Testis (tissue), 3 donors: Measurements from ENCODE around the gene ABHD15. TPM values are rescaled to one million over a fixed set of nuclear protein-coding genes. Genes with fewer than 3 reads are reported as not detected.

Experiments
- DNase-seq: peaks from one replicate; pipeline ENCODE4 v3.0.0-alpha.2; 2019
- H3K27ac ChIP-seq, 2 donors: fragments of 200-600 bp; sonication (generic); one replicate each; pipeline ENCODE4 v1.5.1; 2019
- H3K27me3 ChIP-seq: fragments of 200-600 bp; sonication (generic); one replicate; pipeline ENCODE4 v1.5.1; 2019
- H3K36me3 ChIP-seq: fragments of 200-600 bp; sonication (generic); one replicate; pipeline ENCODE4 v1.5.1; 2017; ENCODE audit warnings: low read depth; ENCODE audit errors: missing control alignments
- H3K4me1 ChIP-seq: fragments of 200-600 bp; sonication (generic); one replicate; pipeline ENCODE4 v1.5.1; 2019
- H3K4me3 ChIP-seq, 2 donors: fragments of 200-600 bp; sonication (generic); one replicate each; pipeline ENCODE4 v1.5.1; 2017 to 2019
- H3K9me3 ChIP-seq: fragments of 200-600 bp; sonication (generic); one replicate; pipeline ENCODE4 v1.5.1; 2017
- POLR2A ChIP-seq: fragments of 450-650 bp; IDR thresholded peaks from one replicate; pipeline ENCODE4 v1.6.1; 2017; ENCODE audit warnings: antibody characterized with exemption, mild to moderate bottlenecking, moderate library complexity
- WGBS, 2 donors: methylation state at CpG; one replicate each; pipeline ENCODE4 v1.1.5; 2018; 5-methylcytosine and 5-hydroxymethylcytosine counted together
- intact Hi-C: fragments of 100-400 bp; cut with DNase I; formaldehyde crosslinking; loops from one replicate; pipeline ENCODE4 v1.15.1; 2023; ENCODE audit warnings: low total_unique reads
- polyA plus RNA-seq: library from polyadenylated mRNA; stranded (reverse); fragments of 350-450 nt; fragmentation: Illumina TruSeq; extraction: RNeasy Lipid Tissue Mini Kit (QIAGEN cat#74804); gene quantifications from one replicate; pipeline ENCODE4 v1.2.3, GENCODE V29; 2014; ENCODE audit warnings: low read depth, low replicate concordance; ENCODE audit not compliant: insufficient read depth
- total RNA-seq, 2 donors: library from RNA; depleted of rRNA; stranded (reverse); fragments of >200 nt; gene quantifications; one replicate each; pipeline ENCODE4 v1.2.3, GENCODE V29; 2016
- TF ChIP-seq, protein P1 (sequence below), 3 experiments: fragments of 450-650 bp in 2 of 3; fragments of 200-600 bp in 1 of 3; sonication (generic) in 1 of 3; IDR thresholded peaks; one replicate each; pipeline ENCODE4 v1.5.1; 2016 to 2019; ENCODE audit warnings: antibody characterized with exemption in 3 of 3, mild to moderate bottlenecking in 2 of 3, moderate library complexity in 1 of 3

ABHD15 gene
- total and polyA plus RNA-seq, 3 donors from 2014 or later, result 4.5 to 7.1 (median 5.7) TPM

- no peaks in the 10 kb centered on the region for H3K36me3 ChIP-seq
- DNase-seq, result no peak
- intact Hi-C loops, result no loop called here
- no peak overlapping the region for H3K4me3 ChIP-seq
- H3K27ac ChIP-seq, result no peak overlapping the region
- no peak for TF ChIP-seq POLR2A
- TF ChIP-seq, protein P1, sequence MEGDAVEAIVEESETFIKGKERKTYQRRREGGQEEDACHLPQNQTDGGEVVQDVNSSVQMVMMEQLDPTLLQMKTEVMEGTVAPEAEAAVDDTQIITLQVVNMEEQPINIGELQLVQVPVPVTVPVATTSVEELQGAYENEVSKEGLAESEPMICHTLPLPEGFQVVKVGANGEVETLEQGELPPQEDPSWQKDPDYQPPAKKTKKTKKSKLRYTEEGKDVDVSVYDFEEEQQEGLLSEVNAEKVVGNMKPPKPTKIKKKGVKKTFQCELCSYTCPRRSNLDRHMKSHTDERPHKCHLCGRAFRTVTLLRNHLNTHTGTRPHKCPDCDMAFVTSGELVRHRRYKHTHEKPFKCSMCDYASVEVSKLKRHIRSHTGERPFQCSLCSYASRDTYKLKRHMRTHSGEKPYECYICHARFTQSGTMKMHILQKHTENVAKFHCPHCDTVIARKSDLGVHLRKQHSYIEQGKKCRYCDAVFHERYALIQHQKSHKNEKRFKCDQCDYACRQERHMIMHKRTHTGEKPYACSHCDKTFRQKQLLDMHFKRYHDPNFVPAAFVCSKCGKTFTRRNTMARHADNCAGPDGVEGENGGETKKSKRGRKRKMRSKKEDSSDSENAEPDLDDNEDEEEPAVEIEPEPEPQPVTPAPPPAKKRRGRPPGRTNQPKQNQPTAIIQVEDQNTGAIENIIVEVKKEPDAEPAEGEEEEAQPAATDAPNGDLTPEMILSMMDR (IDR thresholded peaks at IDR 0.05), result no peak
- H3K9me3 ChIP-seq, result no peaks in the 10 kb centered on the region
- H3K27me3 ChIP-seq, result no peaks in the 10 kb centered on the region
- H3K4me1 ChIP-seq, result peaks cover 6% of the 10 kb centered on the region
Observed at GRCh38 chr17:29557739-29558116, 9.1 kb downstream of the ABHD15 start.

GRCh38 chr17:29557085-29557738, 9.6 kb downstream of the ABHD15 start:
- no peaks in the 10 kb centered on the region for H3K9me3 ChIP-seq
- H3K27me3 ChIP-seq, result no peaks in the 10 kb centered on the region
- no peaks in the 10 kb centered on the region for H3K36me3 ChIP-seq
- TF ChIP-seq, protein P1 (IDR thresholded peaks at IDR 0.05), result no peak
- no peak for TF ChIP-seq POLR2A
- no peak for DNase-seq
- intact Hi-C loops, result no loop called here
- 87 to 89% methylated on average over 1 of the region's 1 CpG for WGBS, 2 donors
- H3K4me1 ChIP-seq, result peaks cover 6% of the 10 kb centered on the region
- H3K4me3 ChIP-seq, result no peak overlapping the region
- H3K27ac ChIP-seq, result no peak overlapping the region

DNA sequence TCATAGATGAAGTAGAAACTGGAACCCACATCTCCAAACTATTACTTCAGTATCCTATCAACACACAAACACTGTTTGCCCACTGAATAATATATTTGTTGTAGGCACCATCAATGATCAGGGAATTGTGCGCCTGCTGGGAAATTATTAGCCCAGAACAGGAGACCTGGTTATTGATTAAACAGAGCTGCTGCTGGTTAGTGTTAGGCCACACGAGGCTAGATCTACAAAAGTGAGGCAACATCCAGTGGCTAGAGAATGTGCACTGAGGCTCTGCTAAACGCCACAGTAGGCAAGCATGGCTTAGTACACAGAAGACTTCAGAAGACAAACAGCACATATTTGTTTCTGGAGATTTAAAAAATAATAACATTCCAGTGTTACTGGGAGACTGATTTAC, 11.0 kb downstream of the ABHD15 start:
- H3K27me3 ChIP-seq, result no peaks in the 10 kb centered on the region
- H3K36me3 ChIP-seq, result no peaks in the 10 kb centered on the region
- H3K4me3 ChIP-seq, result no peak overlapping the region
- TF ChIP-seq, protein P1 (IDR thresholded peaks at IDR 0.05), result no peak
- TF ChIP-seq POLR2A, result no peak
- no peak overlapping the region for H3K27ac ChIP-seq
- H3K9me3 ChIP-seq, result no peaks in the 10 kb centered on the region
- no peaks in the 10 kb centered on the region for H3K4me1 ChIP-seq
- 64 to 86% methylated on average over 3 of the region's 3 CpGs for WGBS, 2 donors
- intact Hi-C loops, result no loop called here
- no peak for DNase-seq

DNA sequence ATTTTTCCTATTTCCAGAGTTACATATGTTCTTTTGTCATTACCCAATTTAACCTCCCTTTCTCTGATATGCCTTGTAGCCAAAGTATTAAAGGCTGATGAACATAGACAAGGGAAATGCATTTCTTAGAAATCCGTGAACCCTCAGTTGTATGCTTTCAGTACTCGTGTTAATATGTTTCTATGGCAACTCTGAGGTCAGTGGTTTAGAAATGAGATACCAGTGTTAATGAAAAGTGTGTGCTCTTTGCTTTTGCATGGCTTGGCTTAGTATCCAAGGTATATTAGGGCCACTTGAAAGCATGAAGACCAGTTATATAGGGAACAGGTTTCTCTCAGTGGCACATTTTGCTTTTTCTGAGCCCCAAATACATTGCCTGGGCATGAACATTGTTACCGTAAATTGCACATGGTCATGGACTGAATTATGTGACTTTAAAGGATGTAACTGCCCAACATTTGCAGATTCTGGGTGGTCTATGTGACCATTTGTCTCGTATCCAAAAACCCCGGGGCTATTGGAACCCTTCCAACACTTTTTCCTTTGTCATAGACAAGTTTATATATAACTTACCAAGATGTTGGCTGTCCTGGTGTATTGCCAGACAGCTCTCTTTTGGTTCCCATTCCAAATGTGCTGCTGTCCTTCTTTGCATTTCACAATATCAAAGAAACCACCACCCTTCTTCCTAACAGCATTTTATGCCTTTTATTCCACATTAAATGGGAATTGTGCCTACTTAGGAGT, 17.5 kb downstream of the ABHD15 start:
- TF ChIP-seq, protein P1 (IDR thresholded peaks at IDR 0.05), result no peak
- TF ChIP-seq POLR2A, result no peak
- WGBS, 2 donors, result 46 to 52% methylated on average over 5 of the region's 5 CpGs
- Histone ChIP-seq H3K4me1 (no peaks in the 10 kb centered on the region), H3K36me3 (no peaks in the 10 kb centered on the region), H3K4me3 (no peak overlapping the region), H3K27me3 (no peaks in the 10 kb centered on the region), H3K27ac (no peak overlapping the region), H3K9me3 (no peaks in the 10 kb centered on the region)
- DNase-seq, result no peak
- intact Hi-C loops, result no loop called here
